Stimulated activated CD4-positive, alpha-beta T cell treated with anti-CD3 and anti-CD28 coated beads, Interleukin-4, amount 100 ng/mL, for 24 hours (primary cell): Measurements from ENCODE around the gene MALT1.

Experiments
- DNase-seq: peaks from one replicate; pipeline ENCODE4 v3.0.0-alpha.2; 2020

Gene MALT1

DNA sequence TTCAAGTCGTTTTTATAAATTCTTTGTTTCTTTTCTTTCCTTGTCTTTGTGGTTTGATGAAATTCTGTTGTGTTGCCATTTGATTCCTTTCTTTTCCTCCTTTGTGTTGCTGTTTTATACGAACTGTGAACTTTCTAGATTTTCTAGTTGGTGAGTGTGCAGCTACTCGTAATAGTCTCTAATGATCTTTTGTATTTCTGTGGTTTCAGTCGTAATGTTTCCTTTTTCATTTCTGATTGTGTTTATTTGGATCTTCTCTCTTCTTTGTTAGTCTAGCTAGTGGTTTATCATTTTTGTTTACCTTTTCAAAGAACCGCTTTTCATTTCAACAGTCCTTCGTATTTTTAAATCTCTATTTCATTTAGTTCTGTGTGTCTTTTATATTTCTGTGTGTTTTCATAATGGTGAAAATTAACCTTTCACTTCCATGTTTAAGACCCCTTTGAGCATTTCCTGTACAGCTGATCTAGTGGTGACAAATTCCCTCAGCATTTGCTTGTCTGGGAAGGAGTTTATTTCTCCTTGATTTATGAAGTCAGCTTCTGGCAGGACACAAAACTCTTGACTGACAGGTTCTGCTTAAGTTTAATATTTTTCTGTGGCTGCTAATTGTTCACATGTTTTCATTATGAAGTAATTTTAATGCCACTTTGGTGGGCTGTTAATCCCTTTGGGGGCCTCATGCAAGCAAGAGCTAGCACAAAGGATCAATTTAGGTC is 16.2 kb upstream of the MALT1 start:
- no peak for DNase-seq

DNA sequence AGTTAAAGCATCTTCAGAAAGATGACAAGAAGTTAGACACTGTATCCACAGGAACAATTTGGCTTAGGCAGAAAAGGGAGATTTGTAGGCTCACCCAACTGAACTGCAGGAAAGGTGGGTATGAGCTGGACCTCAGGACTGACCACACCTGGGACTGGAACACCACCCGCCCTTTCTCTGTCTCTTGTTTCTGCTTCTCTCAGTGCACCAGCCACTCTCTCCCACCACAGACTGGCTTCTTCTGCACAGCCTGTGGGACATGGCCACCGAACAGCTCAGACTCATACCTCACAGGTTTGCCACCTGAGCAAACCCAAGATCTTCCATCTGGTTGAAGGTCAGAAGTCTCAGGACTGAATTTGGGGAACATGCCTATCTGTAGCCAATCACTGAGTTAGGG is 14.2 kb upstream of the MALT1 start:
- no peak for DNase-seq

DNA sequence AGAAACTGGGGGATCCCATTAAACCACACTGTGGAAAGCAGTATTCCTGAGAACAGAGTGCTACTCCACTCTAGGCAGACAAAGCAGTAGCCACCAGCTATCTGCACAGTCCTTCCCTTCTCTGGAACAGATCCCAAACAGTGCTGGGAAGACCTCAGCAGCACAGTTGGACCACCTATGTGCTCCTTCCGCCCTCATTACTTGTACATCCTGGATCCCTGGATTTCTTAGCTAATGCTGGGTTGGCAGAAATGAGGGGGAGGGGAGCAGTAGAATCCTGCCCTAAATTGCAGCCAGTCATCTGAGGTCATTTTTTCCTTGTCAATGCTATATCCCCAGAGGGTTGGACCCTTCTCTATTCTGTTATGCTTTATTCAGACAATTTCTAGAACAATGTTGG is 13.8 kb upstream of the MALT1 start:
- no peak for DNase-seq

DNA sequence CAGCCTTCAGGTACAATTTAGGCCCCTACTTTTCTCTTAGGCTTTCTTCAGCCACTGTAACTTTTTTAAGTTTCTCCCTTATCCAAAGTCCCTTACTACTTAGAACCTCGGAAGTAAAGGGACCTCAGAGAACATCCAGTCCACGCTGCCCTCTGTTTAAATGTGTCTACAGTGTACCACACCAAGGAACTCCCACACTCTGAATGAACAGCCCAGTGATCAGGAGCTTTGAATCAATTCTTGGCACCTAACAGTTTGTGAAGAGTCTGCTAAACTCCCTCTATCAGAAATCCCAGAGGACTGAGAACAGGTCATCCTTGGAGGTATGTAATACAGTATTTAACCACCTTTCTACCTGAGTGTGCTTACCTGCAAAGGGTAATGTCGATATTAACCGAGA is 11.6 kb upstream of the MALT1 start:
- DNase-seq: no peak

DNA sequence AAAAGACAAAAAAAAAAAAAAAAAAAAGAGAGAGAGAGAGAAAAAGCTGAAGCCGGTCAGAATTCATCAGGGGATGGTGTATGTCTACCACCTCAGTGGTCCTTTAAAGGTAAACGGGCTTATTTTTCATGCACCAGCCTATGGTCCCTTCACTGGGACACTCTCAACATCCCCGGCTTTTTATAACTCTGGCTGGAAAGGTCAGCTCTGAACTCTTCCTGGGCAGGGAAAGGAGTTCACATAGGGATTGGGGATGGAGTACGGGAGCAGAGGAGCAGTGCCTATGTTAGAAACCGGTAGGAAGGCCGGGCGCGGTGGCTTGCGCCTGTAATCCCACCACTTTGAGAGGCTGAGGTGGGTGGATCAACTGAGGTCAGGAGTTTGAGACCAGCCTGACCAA is 10.3 kb upstream of the MALT1 start:
- DNase-seq: no peak

DNA sequence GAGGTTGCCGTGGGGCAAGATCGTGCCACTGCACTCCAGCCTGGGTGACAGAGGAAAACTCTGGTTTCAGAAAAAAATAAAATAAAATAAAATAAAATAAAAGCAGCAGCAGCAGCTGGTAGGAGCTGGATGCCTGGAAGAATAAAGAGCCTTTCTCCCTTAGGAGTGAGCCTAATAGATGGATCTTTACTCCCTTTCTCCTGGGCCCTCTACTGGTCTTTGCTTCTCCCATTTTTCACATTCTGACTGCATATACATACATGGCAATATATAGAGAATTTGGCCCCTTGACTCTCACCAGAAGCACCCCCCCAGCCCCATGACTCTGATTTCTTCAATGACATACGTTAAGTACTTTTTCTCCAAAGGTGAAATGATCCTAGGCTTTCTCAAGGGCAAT is 9.8 kb upstream of the MALT1 start:
- DNase-seq: no peak

DNA sequence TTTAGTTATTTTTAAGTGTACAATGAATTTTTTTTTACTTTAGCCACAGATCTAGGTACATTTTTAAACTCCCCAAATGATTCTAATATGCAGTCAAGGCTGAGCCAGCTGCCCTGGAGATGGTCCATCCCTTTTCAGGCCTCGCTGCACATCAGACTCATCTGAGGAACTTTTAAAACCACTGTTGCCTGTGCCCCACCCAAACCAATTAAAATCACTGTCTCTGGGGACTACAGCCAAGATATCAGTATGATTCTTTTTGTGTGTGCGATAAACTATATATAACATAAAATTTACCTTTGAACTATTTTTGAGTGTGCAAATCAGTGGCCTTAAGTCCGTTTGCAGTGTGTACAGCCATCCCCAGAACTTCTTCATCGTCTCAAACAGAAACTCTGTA is 9.1 kb upstream of the MALT1 start:
- DNase-seq: no peak

DNA sequence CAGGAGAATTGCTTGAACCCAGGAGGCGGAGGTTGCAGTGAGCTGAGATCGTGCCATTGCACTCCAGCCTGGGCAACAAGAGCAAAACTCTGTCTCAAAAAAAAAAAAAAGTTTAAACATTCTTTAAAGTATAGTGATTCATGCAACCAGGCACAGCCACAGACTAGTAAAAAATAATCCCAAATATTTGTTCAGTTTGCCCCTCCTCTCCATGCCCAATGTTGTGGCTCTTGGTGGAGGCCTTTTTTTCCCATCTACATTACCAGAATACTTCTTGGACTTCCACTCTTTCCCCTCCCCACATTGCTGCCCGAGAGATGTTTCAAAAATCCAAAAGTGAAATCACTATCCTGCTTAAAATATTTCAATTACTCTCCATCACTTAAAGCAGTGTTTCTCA is 5.1 kb upstream of the MALT1 start:
- DNase-seq: no peak

DNA sequence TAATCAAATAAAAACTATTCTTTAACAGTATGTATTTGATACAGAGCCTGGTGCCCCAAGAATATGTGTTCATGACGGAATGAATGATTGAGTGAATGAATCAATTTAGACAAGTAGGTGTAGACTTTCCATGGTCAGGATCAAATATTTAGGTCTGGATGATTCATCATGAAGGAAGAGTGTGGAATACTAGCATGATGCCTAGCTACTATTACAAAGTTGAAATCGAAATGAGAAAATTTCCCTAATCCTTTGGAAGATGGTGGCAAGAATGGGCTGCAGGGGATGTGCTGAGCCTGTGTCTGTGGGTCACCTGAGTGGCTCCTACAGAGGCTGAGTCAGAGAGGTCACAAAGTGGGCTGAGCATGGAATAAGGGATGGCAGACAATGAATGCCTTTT is 3.1 kb upstream of the MALT1 start:
- no peak for DNase-seq

DNA sequence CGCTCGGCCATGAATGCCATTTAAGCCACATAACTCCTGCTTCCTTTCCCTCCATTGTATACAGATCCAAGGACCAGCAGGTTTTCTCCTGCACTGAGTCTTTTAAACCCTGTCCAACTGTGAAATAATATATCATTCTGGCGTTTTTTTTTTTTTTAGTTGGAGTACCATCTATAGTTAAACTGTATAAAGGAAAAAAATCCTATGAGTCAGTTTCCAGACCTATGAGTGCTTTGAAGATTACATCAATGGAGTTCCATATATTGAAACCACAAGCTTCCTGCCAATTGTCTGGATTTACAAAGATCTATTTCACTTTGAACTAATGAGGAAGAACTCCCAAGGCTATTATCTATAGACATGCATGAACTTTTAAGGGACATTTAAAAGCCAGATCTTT is 2.4 kb upstream of the MALT1 start:
- no peak for DNase-seq

DNA sequence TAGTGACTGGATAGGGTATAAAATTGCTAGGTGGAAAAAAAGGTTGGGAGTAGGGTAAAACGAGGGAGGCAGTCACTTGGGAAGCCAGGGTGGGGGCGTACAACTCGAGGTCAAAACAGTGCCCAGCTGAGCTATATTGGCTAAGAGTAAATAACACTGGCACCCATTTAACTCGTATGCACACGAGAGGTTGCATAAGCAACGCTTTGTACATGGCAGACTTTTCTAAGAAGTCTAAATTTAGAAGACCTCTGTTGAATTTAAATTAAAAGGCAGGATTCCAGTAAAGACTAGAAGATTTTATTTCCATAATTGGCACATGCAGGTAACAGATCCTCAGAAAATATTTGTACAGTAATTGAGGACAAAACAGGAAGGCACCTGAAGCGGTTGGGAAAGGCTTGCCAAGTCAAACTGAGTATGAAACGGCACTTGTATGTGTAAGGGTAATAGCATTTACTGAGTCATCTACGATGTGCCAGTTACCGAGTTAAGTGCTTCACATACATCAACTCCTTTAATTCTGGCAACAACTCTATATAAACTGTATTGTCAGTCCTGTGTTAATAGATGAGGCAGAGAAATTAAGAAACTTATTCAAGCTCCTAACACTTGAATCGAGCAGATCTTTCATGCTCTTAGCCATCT is 1.4 kb upstream of the MALT1 start:
- DNase-seq: peak; percentile 24

DNA sequence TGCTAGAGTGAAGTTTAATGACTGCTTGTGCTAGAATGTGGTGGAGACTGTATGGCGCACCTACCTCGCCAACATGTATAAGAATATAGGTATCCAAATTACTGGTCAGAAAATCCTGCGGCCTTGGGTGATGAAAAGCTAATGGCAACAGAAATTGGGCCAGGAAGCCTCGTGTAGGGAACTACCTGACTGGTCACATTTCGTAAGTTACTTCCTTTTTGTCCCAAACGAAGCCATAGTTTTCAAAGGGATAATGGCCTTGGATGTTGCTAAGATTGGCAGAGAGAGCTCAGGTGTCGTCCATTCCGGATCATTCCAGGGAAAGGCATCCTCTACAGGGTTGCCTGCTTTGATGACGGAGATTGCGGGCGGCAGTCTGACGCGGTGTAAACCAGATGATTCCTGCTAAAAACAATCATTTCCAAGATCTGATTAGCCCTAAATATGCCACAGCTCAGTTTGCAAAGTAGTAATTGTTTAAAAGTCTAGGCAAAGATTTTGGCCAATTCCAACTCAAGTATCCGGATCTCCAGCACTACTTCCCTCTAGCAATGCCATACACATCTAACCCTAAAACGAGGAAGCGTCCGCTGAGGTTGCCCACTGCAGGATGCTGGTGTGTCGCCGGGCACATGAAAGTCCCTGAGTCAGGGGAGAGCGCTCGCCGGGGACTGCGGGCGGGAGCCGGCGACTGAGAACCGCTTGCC is 708 bp upstream of the MALT1 start:
- DNase-seq: no peak

DNA sequence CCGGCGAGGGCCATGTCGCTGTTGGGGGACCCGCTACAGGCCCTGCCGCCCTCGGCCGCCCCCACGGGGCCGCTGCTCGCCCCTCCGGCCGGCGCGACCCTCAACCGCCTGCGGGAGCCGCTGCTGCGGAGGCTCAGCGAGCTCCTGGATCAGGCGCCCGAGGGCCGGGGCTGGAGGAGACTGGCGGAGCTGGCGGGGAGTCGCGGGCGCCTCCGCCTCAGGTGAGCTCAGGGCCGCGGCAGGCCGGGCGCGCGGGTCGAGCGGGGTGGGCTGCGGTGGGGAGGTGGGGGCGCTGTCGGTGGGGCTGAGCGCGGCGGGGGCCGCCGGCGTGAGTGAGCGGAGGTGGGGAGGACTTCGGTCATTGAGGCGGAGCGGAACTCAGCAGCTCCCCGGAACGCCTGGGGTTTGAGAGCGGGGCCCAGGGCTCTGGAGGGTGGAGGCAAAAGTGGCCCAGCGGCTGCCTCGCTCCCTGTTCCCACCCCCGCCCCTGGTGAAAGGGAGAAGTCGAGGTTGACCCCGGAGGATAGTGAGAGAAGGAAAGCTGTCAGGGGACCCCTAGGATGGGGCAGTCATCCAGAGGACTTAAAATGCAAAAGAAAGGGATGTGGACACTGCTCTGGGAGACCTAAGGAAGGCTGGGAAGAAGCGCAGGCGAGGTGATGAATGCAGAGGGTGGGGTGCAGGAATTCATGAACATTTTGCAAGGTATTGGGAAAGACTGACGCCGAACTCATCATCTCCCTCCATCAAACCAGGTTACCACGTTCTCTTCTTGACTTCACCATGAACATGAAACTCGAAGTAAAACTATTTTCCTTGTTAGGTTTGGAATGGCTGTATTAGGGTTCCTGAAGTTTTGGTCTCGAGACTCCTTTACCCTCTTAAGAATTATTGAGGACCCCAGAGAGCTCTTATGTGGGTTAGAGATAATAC is 633 bp downstream of the MALT1 start:
- peak; percentile 47 for DNase-seq

DNA sequence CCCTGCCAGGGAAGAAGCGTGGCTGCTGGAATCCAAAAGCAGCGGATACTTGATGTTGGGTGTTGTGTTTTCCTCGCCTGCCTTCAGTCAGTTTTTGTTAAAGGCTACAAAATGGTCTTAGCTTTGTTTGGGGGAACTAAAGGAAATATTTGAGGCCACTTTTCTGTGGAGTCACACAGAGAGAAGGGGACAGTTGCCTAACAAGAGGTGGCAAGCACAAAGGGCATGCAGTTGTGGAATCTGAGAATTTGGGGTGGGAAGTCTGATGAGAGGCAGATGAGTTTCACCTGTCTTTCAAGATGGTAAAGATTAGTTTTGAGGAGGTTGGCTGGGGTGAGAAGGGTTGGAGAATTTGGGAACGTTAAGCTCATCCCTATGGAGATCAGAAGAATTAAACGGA is 2.9 kb downstream of the MALT1 start:
- no peak for DNase-seq

DNA sequence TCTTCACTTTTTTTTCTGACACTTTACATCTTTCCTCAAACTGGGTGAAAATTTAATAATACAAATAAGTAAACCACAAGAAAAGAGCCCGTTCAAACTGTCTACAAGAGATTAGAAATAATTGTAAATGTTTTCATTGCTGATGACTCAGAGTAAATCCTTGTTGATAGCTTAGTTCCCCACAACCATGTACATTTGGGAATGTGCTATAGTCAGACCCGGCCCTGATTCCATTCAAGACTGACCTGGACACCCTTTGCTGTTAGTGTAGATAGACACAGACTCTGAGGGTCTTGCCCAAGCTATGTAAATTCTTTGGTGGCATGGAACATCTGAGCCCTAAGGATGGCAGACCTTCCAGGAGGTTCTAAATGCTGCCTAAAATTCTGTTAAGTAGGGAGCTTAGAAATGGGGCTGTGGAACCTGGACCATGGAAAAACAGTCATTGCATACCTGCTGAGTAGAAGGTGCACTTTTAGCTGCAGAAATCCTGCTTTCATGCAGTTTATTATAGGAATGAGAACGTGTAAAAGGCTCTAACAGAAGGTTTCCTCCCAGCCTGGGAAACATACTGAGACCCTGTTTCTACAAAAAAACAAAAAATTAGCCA is 3.7 kb downstream of the MALT1 start:
- DNase-seq: no peak

DNA sequence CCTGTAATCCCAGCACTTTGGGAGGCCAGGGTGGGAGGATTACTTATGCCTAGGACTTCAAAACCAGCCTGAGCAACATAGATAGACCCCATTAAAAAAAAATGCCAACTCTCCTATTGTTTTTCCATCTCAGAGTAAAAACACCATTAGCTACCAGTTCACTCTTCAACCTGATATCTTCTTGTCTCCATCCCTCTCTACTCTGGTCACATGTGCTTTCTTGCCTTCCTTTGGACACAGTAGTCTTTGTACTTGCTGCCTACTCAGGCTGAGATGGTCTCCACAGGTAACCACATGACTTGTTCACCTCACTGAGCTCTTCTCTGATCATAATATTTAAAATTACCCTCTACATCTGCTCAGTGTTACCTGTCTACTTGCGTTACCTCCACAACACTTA is 5.0 kb downstream of the MALT1 start:
- no peak for DNase-seq

DNA sequence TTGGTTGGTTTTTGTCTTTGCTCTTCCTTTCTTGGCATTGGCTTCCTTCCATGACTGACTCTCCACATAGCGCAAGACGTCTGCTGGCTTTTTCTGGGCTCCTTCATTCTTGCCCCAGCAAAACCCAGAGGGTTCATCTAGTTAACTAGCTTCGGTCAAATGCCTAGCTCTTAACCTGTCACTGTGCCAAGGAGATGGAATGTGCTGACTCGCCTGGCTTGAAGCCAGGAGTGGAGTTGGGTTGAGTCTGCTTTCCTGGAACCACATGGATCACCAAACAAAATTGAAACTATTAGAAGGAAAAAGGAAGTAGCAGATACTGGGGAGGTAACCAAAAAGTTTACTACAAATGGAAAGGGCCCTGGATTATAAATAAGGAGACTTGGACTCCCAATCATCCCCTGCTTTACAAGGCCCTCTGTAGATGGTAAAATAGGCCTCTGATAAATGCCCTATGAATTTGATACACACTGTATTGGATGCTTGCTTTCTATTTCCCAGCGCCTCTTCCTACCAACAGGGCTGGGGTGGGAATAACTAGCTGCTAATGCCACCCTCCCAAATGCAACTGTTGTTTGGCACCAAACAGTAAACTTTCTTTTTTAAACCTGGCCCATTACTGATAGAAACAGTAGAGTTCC is 11.3 kb downstream of the MALT1 start:
- DNase-seq: no peak

DNA sequence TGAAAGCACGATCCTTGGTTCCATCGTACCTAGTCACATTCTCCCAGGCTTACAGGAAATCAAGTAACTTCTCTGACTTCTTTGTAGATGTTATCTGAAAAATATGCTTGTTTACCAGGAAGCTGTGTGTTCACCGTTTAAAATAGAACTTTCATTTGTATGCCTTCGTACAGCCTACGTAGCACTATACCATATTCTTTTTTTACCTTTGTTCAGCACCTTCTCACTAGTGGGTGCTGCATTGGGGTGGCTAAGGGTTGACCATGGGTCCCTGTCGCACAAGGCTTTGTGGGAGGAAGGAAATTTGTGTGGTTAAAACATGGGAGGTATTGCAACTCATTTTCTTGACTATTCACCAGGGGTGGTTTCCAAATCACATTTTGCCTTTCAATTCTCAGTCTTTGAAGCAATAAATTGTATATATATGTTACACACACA is 16.6 kb downstream of the MALT1 start:
- DNase-seq: peak; percentile 65

DNA sequence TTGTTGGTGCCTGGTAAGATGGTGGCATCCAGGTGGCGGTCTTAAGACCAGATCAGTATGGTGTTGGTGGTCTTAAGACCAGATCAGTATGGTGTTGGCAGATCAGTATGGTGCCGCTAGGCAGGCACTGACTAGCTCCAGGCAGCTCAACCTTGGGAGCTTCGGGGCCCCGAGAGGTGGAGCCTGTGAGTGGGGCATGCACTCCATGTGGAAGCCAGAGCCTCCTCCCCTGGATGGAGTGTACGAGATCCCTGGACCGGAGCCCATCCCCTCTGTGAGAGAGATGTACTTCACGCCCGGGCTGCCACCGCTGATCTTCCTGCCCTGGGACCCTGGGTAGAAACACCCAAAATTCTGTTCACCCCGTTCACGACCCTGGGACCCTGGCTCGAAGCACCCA is 19.0 kb downstream of the MALT1 start:
- no peak for DNase-seq

DNA sequence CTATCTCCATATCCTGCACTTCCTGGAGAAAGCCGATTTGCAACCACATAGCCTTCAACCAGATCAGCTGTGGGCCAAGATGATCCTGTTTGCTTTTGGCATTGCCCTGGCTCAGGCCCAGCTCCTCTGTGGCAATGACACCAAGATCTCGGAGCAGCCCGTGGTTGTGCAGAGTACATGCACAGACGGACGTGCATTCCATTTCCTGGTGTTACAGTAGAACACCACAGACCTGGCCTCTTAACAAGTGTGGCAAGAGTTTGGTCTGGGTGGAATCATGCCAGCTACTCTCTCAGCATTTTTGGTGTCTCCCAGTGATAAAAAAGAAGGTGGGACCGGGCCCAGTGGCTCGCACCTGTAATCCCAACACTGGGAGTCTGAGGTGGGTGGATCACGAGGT is 20.0 kb downstream of the MALT1 start:
- DNase-seq: no peak

DNA sequence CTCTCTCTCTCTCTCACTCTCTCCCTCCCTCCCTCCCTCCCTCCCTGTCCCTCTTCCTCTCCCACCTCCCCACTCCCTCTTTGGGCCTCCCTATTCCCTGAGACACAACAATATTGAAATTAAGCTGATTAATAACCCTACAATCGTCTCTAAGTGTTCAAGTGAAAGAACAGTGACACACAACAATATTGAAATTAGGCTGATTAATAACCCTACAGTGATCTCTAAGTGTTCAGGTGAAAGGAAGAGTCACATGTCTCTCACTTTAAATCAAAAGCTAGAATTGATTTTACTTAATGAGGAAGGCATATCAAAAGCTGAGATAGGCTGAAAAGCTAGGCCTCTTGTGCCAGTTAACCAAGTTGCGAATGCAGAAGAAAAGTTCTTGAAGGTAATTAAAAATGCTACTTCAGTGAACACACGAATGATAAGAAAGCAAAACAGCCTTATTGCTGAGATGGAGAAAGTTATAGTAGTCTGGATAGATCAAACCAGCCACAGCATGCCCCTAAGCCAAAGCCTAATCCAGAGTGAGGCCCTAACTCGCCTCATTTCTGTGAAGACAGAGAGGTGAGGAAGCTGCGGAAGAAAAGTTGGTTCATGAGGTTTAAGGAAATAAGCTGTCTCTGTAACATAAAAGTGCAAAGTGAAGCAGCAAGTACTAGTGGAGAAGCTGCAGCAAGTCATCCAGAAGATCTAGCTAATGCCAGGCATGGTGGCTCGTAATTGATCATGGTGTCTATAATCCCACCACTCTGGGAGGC is 21.3 kb downstream of the MALT1 start:
- no peak for DNase-seq
